Measurements from ENCODE around the gene TMEM203. TPM values are rescaled to one million over a fixed set of nuclear protein-coding genes. Genes with fewer than 3 reads are reported as not detected.

The TMEM203 gene
- total RNA-seq, 2 donors from 2014 or later: 35.3 to 47.8 TPM

- intact Hi-C loops (cut with DNase I): no loop called here
- H3K9me3 ChIP-seq: no peaks in the 10 kb centered on the region
- H3K27ac ChIP-seq: peak overlapping the region in 1 of 2 donors; percentile 50
- 11% methylated on average over 14 of the region's 61 CpGs for WGBS
- no peak for TF ChIP-seq POLR2A (IDR thresholded peaks at IDR 0.05)
- H3K27me3 ChIP-seq (replicated peaks; ENCODE audit: insufficient read depth): no peaks in the 10 kb centered on the region
- H3K4me1 ChIP-seq (replicated peaks): peaks cover 5% of the 10 kb centered on the region
- H3K4me3 ChIP-seq: peak overlapping the region; percentile 37 to 45
- DNase-seq (ENCODE audit: low spot score): no peak
- H3K36me3 ChIP-seq: no peaks in the 10 kb centered on the region
Measured at GRCh38 chr9:137221506-137222111, 16.2 kb upstream of the TMEM203 start.

GRCh38 chr9:137221095-137221505, 15.7 kb upstream of the TMEM203 start:
- TF ChIP-seq POLR2A (IDR thresholded peaks at IDR 0.05): no peak
- intact Hi-C loops (cut with DNase I): no loop called here
- WGBS: 78% methylated on average over 14 of the region's 14 CpGs
- Histone ChIP-seq H3K36me3 (no peaks in the 10 kb centered on the region), H3K4me3 (no peak overlapping the region), H3K27ac (peak overlapping the region in 1 of 2 donors; percentile 50), H3K27me3 (replicated peaks; ENCODE audit: insufficient read depth) (no peaks in the 10 kb centered on the region), H3K9me3 (no peaks in the 10 kb centered on the region), H3K4me1 (replicated peaks) (peaks cover 5% of the 10 kb centered on the region)
- no peak for DNase-seq (ENCODE audit: low spot score)

GRCh38 chr9:137220317-137221094, 15.1 kb upstream of the TMEM203 start:
- WGBS: 90% methylated on average over 52 of the region's 52 CpGs

GRCh38 chr9:137219757-137220316, 14.4 kb upstream of the TMEM203 start:
- Histone ChIP-seq H3K27me3 (replicated peaks; ENCODE audit: insufficient read depth) (no peaks in the 10 kb centered on the region), H3K4me3 (no peak overlapping the region), H3K9me3 (no peaks in the 10 kb centered on the region), H3K4me1 (replicated peaks) (peaks cover 5% of the 10 kb centered on the region), H3K36me3 (no peaks in the 10 kb centered on the region), H3K27ac (no peak overlapping the region)
- intact Hi-C loops (cut with DNase I): no loop called here
- TF ChIP-seq POLR2A (IDR thresholded peaks at IDR 0.05) (no peak), CTCF (IDR thresholded peaks at IDR 0.05) (no peak), POLR2AphosphoS5 (IDR thresholded peaks at IDR 0.05) (no peak)
- no peak for DNase-seq (ENCODE audit: low spot score)
- WGBS: 88% methylated on average over 9 of the region's 10 CpGs

More at GRCh38 chr9:137220317-137221094, 15.1 kb upstream of the TMEM203 start:
- Histone ChIP-seq H3K27ac (no peak overlapping the region), H3K4me3 (no peak overlapping the region), H3K36me3 (no peaks in the 10 kb centered on the region), H3K4me1 (replicated peaks) (peaks cover 5% of the 10 kb centered on the region), H3K27me3 (replicated peaks; ENCODE audit: insufficient read depth) (no peaks in the 10 kb centered on the region), H3K9me3 (no peaks in the 10 kb centered on the region)
- DNase-seq (ENCODE audit: low spot score): no peak
- intact Hi-C loops (cut with DNase I): no loop called here
- TF ChIP-seq CTCF (IDR thresholded peaks at IDR 0.05) (no peak), POLR2A (IDR thresholded peaks at IDR 0.05) (no peak), POLR2AphosphoS5 (IDR thresholded peaks at IDR 0.05) (no peak)

GRCh38 chr9:137218754-137219271, 13.4 kb upstream of the TMEM203 start:
- DNase-seq (ENCODE audit: low spot score): no peak
- intact Hi-C loops (cut with DNase I): no loop called here
- Histone ChIP-seq H3K4me1 (replicated peaks) (peaks cover 5% of the 10 kb centered on the region), H3K9me3 (no peaks in the 10 kb centered on the region), H3K36me3 (no peaks in the 10 kb centered on the region), H3K27ac (peak overlapping the region in 1 of 2 donors; percentile 72), H3K27me3 (replicated peaks; ENCODE audit: insufficient read depth) (no peaks in the 10 kb centered on the region), H3K4me3 (no peak overlapping the region)
- TF ChIP-seq CTCF (IDR thresholded peaks at IDR 0.05) (no peak), POLR2AphosphoS5 (IDR thresholded peaks at IDR 0.05) (no peak), POLR2A (IDR thresholded peaks at IDR 0.05) (no peak)
- 84% methylated on average over 12 of the region's 12 CpGs for WGBS
